Mucosa of descending colon (tissue), 3 donors: ENCODE measurements around the gene PLVAP. TPM values are rescaled to one million over a fixed set of nuclear protein-coding genes. Genes with fewer than 3 reads are reported as not detected.
A peak's percentile ranks its signal among the peaks of the same experiment; 100 is the strongest.

ENCODE experiments used
- ATAC-seq: fragments of 200-7000 bp; cut with Tn5 transposase; one replicate; pipeline ENCODE4 v1.9.1; 2020; ENCODE audit warnings: mild to moderate bottlenecking, moderate library complexity
- DNase-seq, 3 donors: peaks; one replicate each; pipeline ENCODE4 v3.0.0-alpha.2; 2020
- H3K36me3 ChIP-seq: fragments of 200-600 bp; one replicate; pipeline ENCODE4 v1.8.0; 2021; ENCODE audit warnings: low read depth, mild to moderate bottlenecking
- H3K4me1 ChIP-seq: fragments of 200-600 bp; one replicate; pipeline ENCODE4 v1.8.0; 2021; ENCODE audit warnings: low read depth, mild to moderate bottlenecking
- H3K4me3 ChIP-seq: fragments of 200-600 bp; one replicate; pipeline ENCODE4 v1.8.0; 2021; ENCODE audit warnings: mild to moderate bottlenecking
- H3K9me3 ChIP-seq: fragments of 200-600 bp; one replicate; pipeline ENCODE4 v1.8.0; 2021; ENCODE audit warnings: mild to moderate bottlenecking
- CTCF ChIP-seq: fragments of 200-600 bp; IDR thresholded peaks from one replicate; pipeline ENCODE4 v1.8.0; 2022; ENCODE audit warnings: antibody characterized with exemption, mild to moderate bottlenecking
- intact Hi-C, 2 donors: fragments of 100-400 bp; cut with DNase I in 1 of 2; cut with micrococcal nuclease in 1 of 2; formaldehyde crosslinking; loops; one replicate each; pipeline versions ENCODE4 v1.11.0 to v1.11.1; 2022; cut with DNase I, micrococcal nuclease
- total RNA-seq, 3 donors: library from RNA; stranded (reverse); fragmentation: NEBNext Ultra II Directional in 2 of 3; extraction: Animal tissue kit (Norgen Biotek cat#: 25700) in 2 of 3; gene quantifications; one replicate each; pipeline versions ENCODE4 v1.2.1 to v1.2.4, GENCODE V29; 2021 to 2023
- donor health status: DM: no; HTN: no; CAD: no; lungs with moderate emphysema.
- donor health status: DM: no; HTN: no; CAD: no.
- donor health status: DM: no; HTN: yes; CAD: no.

The PLVAP gene
- total RNA-seq, 3 donors from 2014 or later: 22.2 to 42.2 (median 32.8) TPM

- no peaks in the 10 kb centered on the region for H3K9me3 ChIP-seq
- ATAC-seq (no peak), DNase-seq (peak in 1 of 3 donors; percentile 53)
- no peaks in the 10 kb centered on the region for H3K36me3 ChIP-seq
- intact Hi-C loops: no loop called here
- no peak for TF ChIP-seq CTCF
- no peak overlapping the region for H3K4me3 ChIP-seq
- peaks cover 22% of the 10 kb centered on the region for H3K4me1 ChIP-seq
These were observed 47.5 kb downstream of the PLVAP start for GRCh38 chr19:17329366-17330261.

- Histone ChIP-seq H3K9me3 (no peaks in the 10 kb centered on the region), H3K36me3 (no peaks in the 10 kb centered on the region), H3K4me1 (peaks cover 17% of the 10 kb centered on the region), H3K4me3 (peak overlapping the region; percentile 17)
- no peak for TF ChIP-seq CTCF
- ATAC-seq (peak; percentile 21), DNase-seq (peak in 2 of 3 donors; percentile 59 to 60)
- intact Hi-C loops: no loop called here
These were observed 48.4 kb downstream of the PLVAP start for GRCh38 chr19:17328517-17329365.

- Histone ChIP-seq H3K9me3 (no peaks in the 10 kb centered on the region), H3K36me3 (no peaks in the 10 kb centered on the region), H3K4me3 (peak overlapping the region; percentile 17), H3K4me1 (peaks cover 16% of the 10 kb centered on the region)
- TF ChIP-seq CTCF: peak; percentile 44
- peak; percentile 90 to 93 (median 91) for DNase-seq
- peak; percentile 88 for ATAC-seq
- intact Hi-C loops: no loop called here
These were observed 49.3 kb downstream of the PLVAP start for GRCh38 chr19:17327654-17328516.

DNA sequence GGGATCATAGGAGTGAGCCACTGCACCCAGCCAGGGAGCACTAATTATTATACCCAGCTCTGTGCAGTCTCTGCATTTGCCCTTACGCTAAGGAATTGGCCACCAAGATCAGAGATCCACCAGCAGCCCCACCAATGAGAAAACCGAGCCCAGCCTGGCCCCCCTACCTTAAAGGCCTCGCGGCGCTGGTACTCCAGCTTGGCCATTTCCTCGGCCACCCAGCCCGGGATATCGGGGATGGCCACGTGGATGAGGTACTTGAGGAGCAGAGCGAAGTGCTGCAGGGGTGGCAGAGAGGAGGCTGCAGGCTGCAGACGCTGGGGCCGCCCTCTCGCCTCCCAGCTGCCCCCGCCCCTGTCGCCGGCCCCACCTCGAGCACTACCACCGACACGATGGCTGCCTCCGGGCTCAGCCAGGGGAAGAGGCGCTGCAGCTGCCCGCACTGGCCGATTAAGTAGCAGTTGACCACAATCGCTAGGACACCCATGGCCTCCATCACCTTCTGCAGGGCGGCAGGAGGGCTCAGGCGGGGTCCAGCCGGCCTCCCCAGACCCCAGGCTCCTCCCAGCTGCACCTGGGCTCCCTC, 50.0 kb downstream of the PLVAP start:
- H3K4me1 ChIP-seq: peaks cover 16% of the 10 kb centered on the region
- H3K9me3 ChIP-seq: no peaks in the 10 kb centered on the region
- no peak for ATAC-seq
- no peaks in the 10 kb centered on the region for H3K36me3 ChIP-seq
- no peak overlapping the region for H3K4me3 ChIP-seq
- DNase-seq: peak in 1 of 3 donors; percentile 54
- TF ChIP-seq CTCF: no peak
- intact Hi-C loops: no loop called here

DNA sequence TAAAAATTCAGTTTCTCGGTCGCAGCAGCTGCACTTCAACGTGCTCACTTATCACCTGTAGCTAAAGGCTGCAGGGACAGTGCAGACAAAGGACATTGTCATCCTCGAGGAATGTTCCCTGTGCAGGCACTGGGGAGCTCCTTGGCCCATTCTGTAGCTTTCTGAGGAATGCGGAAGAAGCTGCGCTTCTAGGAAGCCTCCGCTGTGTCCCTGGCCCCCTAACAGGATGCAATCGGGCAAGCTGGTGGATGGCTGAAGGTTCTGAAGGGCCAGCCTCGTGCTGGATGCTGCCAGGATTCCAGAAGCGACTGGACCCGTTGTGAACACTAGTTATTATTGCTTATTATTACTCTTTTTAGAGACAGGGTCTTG, 50.6 kb downstream of the PLVAP start:
- intact Hi-C loops: no loop called here
- peaks cover 16% of the 10 kb centered on the region for H3K4me1 ChIP-seq
- H3K36me3 ChIP-seq: no peaks in the 10 kb centered on the region
- DNase-seq (no peak), ATAC-seq (no peak)
- H3K4me3 ChIP-seq: no peak overlapping the region
- H3K9me3 ChIP-seq: no peaks in the 10 kb centered on the region
- no peak for TF ChIP-seq CTCF
